GM12873 (cell line): Measurements from ENCODE around the gene PTPRT.
A peak's percentile ranks its signal among the peaks of the same experiment; 100 is the strongest.

Experiments used
- CTCF ChIP-seq: IDR thresholded peaks from 2 replicates; pipeline ENCODE4 v1.5.1; 2012; ENCODE audit warnings: low read depth, mild to moderate bottlenecking, moderate library complexity, low read length, control low read depth; ENCODE audit not compliant: insufficient read depth; ENCODE audit errors: missing control alignments

Gene PTPRT

GRCh38 chr20:43123180-43123579 lies 66.5 kb downstream of the PTPRT start:
- TF ChIP-seq CTCF = no peak

- no peak for TF ChIP-seq CTCF
Observed at GRCh38 chr20:43119720-43120119, 70.0 kb downstream of the PTPRT start.

GRCh38 chr20:43102394-43102793 lies 87.3 kb downstream of the PTPRT start:
- peak; percentile 44 for TF ChIP-seq CTCF

GRCh38 chr20:43096931-43097260 lies 92.8 kb downstream of the PTPRT start:
- no peak for TF ChIP-seq CTCF

- no peak for TF ChIP-seq CTCF
Observed at GRCh38 chr20:43096126-43096930, 93.4 kb downstream of the PTPRT start.

- TF ChIP-seq CTCF = no peak
Observed at GRCh38 chr20:43095034-43095433, 94.7 kb downstream of the PTPRT start.

- no peak for TF ChIP-seq CTCF
Observed at GRCh38 chr20:43092386-43093088, 97.2 kb downstream of the PTPRT start.
